IMR-90 (cell line): ENCODE measurements around the gene PEAK1.

Experiments used
- BHLHE40 ChIP-seq: fragments of 150-350 bp; IDR thresholded peaks from 2 replicates; pipeline ENCODE4 v1.6.1; 2016; ENCODE audit warnings: mild to moderate bottlenecking, low read depth, low read length
- CHD1 ChIP-seq: IDR thresholded peaks from 2 replicates; pipeline ENCODE4 v1.6.1; 2012; ENCODE audit warnings: low read depth, low read length, improper control_type of control experiment
- CTCF ChIP-seq: conservative IDR thresholded peaks from 2 replicates; pipeline ENCODE4 v1.5.1; 2012; ENCODE audit warnings: mild to moderate bottlenecking, low read depth, low read length, improper control_type of control experiment
- ELK1 ChIP-seq: fragments of 150-350 bp; IDR thresholded peaks from 2 replicates; pipeline ENCODE4 v1.6.1; 2016; ENCODE audit warnings: low read depth, mild to moderate bottlenecking, low read length, moderate library complexity, borderline replicate concordance
- MAFK ChIP-seq: IDR thresholded peaks from 2 replicates; pipeline ENCODE4 v1.6.1; 2012; ENCODE audit warnings: low read depth, low read length, improper control_type of control experiment
- MXI1 ChIP-seq: IDR thresholded peaks from 2 replicates; pipeline ENCODE4 v1.6.1; 2012; ENCODE audit warnings: low read depth, mild to moderate bottlenecking, low read length, moderate library complexity, borderline replicate concordance
- POLR2A ChIP-seq: IDR thresholded peaks from 2 replicates; pipeline ENCODE4 v1.6.1; 2012; ENCODE audit warnings: mild to moderate bottlenecking, low read depth, low read length
- RCOR1 ChIP-seq: IDR thresholded peaks from 2 replicates; pipeline ENCODE4 v1.6.1; 2012; ENCODE audit warnings: mild to moderate bottlenecking, low read length, improper control_type of control experiment; ENCODE audit not compliant: insufficient replicate concordance
- RFX5 ChIP-seq: IDR thresholded peaks from 2 replicates; pipeline ENCODE4 v1.8.0; 2012; ENCODE audit warnings: low read depth, mild to moderate bottlenecking, low read length, moderate library complexity
- SMC3 ChIP-seq: fragments of 150-350 bp; IDR thresholded peaks from 2 replicates; pipeline ENCODE4 v1.6.1; 2016; ENCODE audit warnings: low read depth, mild to moderate bottlenecking, antibody characterized with exemption, low read length, moderate library complexity
- USF2 ChIP-seq: fragments of 150-350 bp; IDR thresholded peaks from 2 replicates; pipeline ENCODE4 v1.6.1; 2017; ENCODE audit warnings: mild to moderate bottlenecking, antibody characterized with exemption, low read length, low read depth

GRCh38 chr15:77393471-77393840, 26.4 kb downstream of the PEAK1 start:
- no peak for TF ChIP-seq ELK1
- no peak for TF ChIP-seq CTCF
- no peak for TF ChIP-seq POLR2A
- no peak for TF ChIP-seq RFX5
- TF ChIP-seq SMC3 = no peak
- no peak for TF ChIP-seq MAFK
- no peak for TF ChIP-seq MXI1
- TF ChIP-seq RCOR1 = no peak
- no peak for TF ChIP-seq BHLHE40
- TF ChIP-seq USF2 = no peak
- TF ChIP-seq CHD1 = no peak
